HEK293T (cell line): Measurements from ENCODE around the gene AQP12A.

Experiments used
- CTCF ChIA-PET: fragments of 350-600 bp; formaldehyde crosslinking; extraction: SDS; loops from one replicate; lab custom pipeline; 2021; ENCODE audit warnings: antibody characterized with exemption, inconsistent platforms; lab: Yijun Ruan, JAX
- POLR2A ChIA-PET: fragments of 350-600 bp; formaldehyde crosslinking; extraction: SDS; loops from one replicate; lab custom pipeline; 2020; ENCODE audit warnings: antibody characterized with exemption, inconsistent platforms; lab: Yijun Ruan, JAX
- DNase-seq: peaks from one replicate; pipeline ENCODE4 v3.0.0; 2012; ENCODE audit warnings: mixed read lengths; ENCODE audit errors: extremely low spot score
- ARNT ChIP-seq: fragments of 450-650 bp; IDR thresholded peaks from 2 replicates; pipeline ENCODE4 v1.6.1; 2017; ENCODE audit warnings: mild to moderate bottlenecking
- BHLHE40 ChIP-seq: fragments of 450-650 bp; IDR thresholded peaks from 2 replicates; pipeline ENCODE4 v1.6.1; 2016; ENCODE audit warnings: mild to moderate bottlenecking, moderate library complexity, borderline replicate concordance
- CTBP1 ChIP-seq: fragments of 450-650 bp; IDR thresholded peaks from 2 replicates; pipeline ENCODE4 v1.6.1; 2016; ENCODE audit warnings: borderline replicate concordance
- ELF4 ChIP-seq: fragments of 450-650 bp; IDR thresholded peaks from 2 replicates; pipeline ENCODE4 v1.6.1; 2017; ENCODE audit warnings: antibody characterized with exemption
- FOXA1 ChIP-seq: fragments of 450-650 bp; IDR thresholded peaks from 2 replicates; pipeline ENCODE4 v1.6.1; 2016; ENCODE audit warnings: mild to moderate bottlenecking
- FOXK2 ChIP-seq: fragments of 450-650 bp; IDR thresholded peaks from 2 replicates; pipeline ENCODE4 v1.6.1; 2016; ENCODE audit warnings: mild to moderate bottlenecking
- FOXM1 ChIP-seq: fragments of 450-650 bp; IDR thresholded peaks from 2 replicates; pipeline ENCODE4 v1.6.1; 2017; ENCODE audit warnings: mild to moderate bottlenecking, borderline replicate concordance
- HDGF ChIP-seq: fragments of 450-650 bp; IDR thresholded peaks from 2 replicates; pipeline ENCODE4 v1.6.1; 2017; ENCODE audit warnings: antibody characterized with exemption, borderline replicate concordance
- L3MBTL2 ChIP-seq: fragments of 450-650 bp; conservative IDR thresholded peaks from 2 replicates; pipeline ENCODE4 v1.6.1; 2016; ENCODE audit warnings: mild to moderate bottlenecking
- LEF1 ChIP-seq: fragments of 450-650 bp; IDR thresholded peaks from 2 replicates; pipeline ENCODE4 v1.6.1; 2017; ENCODE audit warnings: mild to moderate bottlenecking, borderline replicate concordance
- NFRKB ChIP-seq: fragments of 450-650 bp; IDR thresholded peaks from 2 replicates; pipeline ENCODE4 v1.6.1; 2016; ENCODE audit warnings: mild to moderate bottlenecking, moderate library complexity
- PKNOX1 ChIP-seq: fragments of 450-650 bp; IDR thresholded peaks from 2 replicates; pipeline ENCODE4 v1.6.1; 2016
- SP1 ChIP-seq: fragments of 450-650 bp; IDR thresholded peaks from 2 replicates; pipeline ENCODE4 v1.6.1; 2017
- SUZ12 ChIP-seq: fragments of 450-650 bp; IDR thresholded peaks from 2 replicates; pipeline ENCODE4 v1.6.1; 2016; ENCODE audit warnings: mild to moderate bottlenecking
- TARDBP ChIP-seq: fragments of 450-650 bp; IDR thresholded peaks from 2 replicates; pipeline ENCODE4 v1.6.1; 2016
- ZNF384 ChIP-seq: fragments of 450-650 bp; IDR thresholded peaks from 2 replicates; pipeline ENCODE4 v1.6.1; 2016

The AQP12A gene

GRCh38 chr2:240708457-240708856, 16.8 kb downstream of the AQP12A start:
- POLR2A ChIA-PET, result no interaction called here

GRCh38 chr2:240711296-240711695, 19.6 kb downstream of the AQP12A start:
- CTCF ChIA-PET, result interaction anchor here (0.6 kb wide), 1 partner anchor 12 kb away, joined by 3 read pairs; no protein-coding TSS in a partner anchor
- DNase-seq, result no peak
- POLR2A ChIA-PET, result no interaction called here

More at GRCh38 chr2:240708457-240708856, 16.8 kb downstream of the AQP12A start:
- DNase-seq, result no peak
- TF ChIP-seq CTBP1, result no peak
- TF ChIP-seq FOXM1, result no peak
- no peak for TF ChIP-seq HDGF
- CTCF ChIA-PET, result no interaction called here

GRCh38 chr2:240711701-240712100, 20.0 kb downstream of the AQP12A start:
- CTCF ChIA-PET, result no interaction called here
- POLR2A ChIA-PET, result no interaction called here
- TF ChIP-seq BHLHE40 (no peak), ZNF384 (no peak), PKNOX1 (no peak), CTBP1 (no peak), FOXA1 (no peak), ELF4 (no peak), SP1 (no peak), FOXK2 (no peak), FOXM1 (no peak)
- DNase-seq, result no peak

More at GRCh38 chr2:240711296-240711695, 19.6 kb downstream of the AQP12A start:
- TF ChIP-seq NFRKB (no peak), SUZ12 (no peak), CTBP1 (no peak), L3MBTL2 (no peak), FOXK2 (no peak), PKNOX1 (no peak), TARDBP (no peak), ARNT (no peak), FOXA1 (no peak), FOXM1 (no peak), HDGF (no peak), LEF1 (no peak), BHLHE40 (no peak), ELF4 (no peak), ZNF384 (no peak), SP1 (no peak)

GRCh38 chr2:240712121-240712520, 20.5 kb downstream of the AQP12A start:
- POLR2A ChIA-PET, result no interaction called here
- no peak for TF ChIP-seq BHLHE40
- no peak for TF ChIP-seq L3MBTL2
- TF ChIP-seq HDGF, result no peak
- no peak for TF ChIP-seq LEF1
- no peak for TF ChIP-seq ELF4
- no peak for TF ChIP-seq SUZ12

GRCh38 chr2:240713071-240713927, 21.6 kb downstream of the AQP12A start:
- DNase-seq, result no peak
- CTCF ChIA-PET, result no interaction called here
- TF ChIP-seq ZNF384, result no peak
- no peak for TF ChIP-seq SUZ12
- TF ChIP-seq BHLHE40, result no peak
- TF ChIP-seq FOXM1, result no peak
- TF ChIP-seq LEF1, result no peak
- TF ChIP-seq FOXA1, result no peak
- no peak for TF ChIP-seq SP1
- no peak for TF ChIP-seq CTBP1
- no peak for TF ChIP-seq L3MBTL2
- POLR2A ChIA-PET, result no interaction called here

More at GRCh38 chr2:240712121-240712520, 20.5 kb downstream of the AQP12A start:
- CTCF ChIA-PET, result no interaction called here
- no peak for DNase-seq

GRCh38 chr2:240713928-240714746, 22.5 kb downstream of the AQP12A start:
- ChIA-PET CTCF (no interaction called here), POLR2A (no interaction called here)
- DNase-seq, result no peak
- no peak for TF ChIP-seq SP1
- no peak for TF ChIP-seq NFRKB
- TF ChIP-seq L3MBTL2, result no peak
- no peak for TF ChIP-seq LEF1
- no peak for TF ChIP-seq ARNT
- no peak for TF ChIP-seq FOXA1
- no peak for TF ChIP-seq CTBP1
- TF ChIP-seq FOXK2, result no peak
- TF ChIP-seq SUZ12, result no peak
- TF ChIP-seq TARDBP, result no peak
- TF ChIP-seq ELF4, result no peak
- no peak for TF ChIP-seq HDGF
- TF ChIP-seq ZNF384, result no peak
- TF ChIP-seq FOXM1, result no peak
- TF ChIP-seq BHLHE40, result no peak
- no peak for TF ChIP-seq PKNOX1
